ENCODE data around the gene TMTC1.

Gene TMTC1

GRCh38 chr12:29509503-29509902 is 274.2 kb downstream of the TMTC1 start:
- no peaks in the 10 kb centered on the region for H3K27me3 ChIP-seq (ENCODE audit: insufficient read depth, low read length)
- no peak overlapping the region for H2AK5ac ChIP-seq (ENCODE audit: low read length)
- H3K14ac ChIP-seq (ENCODE audit: low read length), result no peak overlapping the region
- H3K4me1 ChIP-seq (ENCODE audit: control insufficient read depth in 1 of 2, insufficient read depth in 2 of 2, low read length in 2 of 2), result peaks cover 0 to 2% of the 10 kb centered on the region in 2 experiments
- H3K79me1 ChIP-seq (ENCODE audit: low read length), result peaks cover 2% of the 10 kb centered on the region
- no peak overlapping the region for H3K18ac ChIP-seq (ENCODE audit: low read length)
- H3K9me3 ChIP-seq (ENCODE audit: insufficient read depth, low read depth, low read length), result no peaks in the 10 kb centered on the region
- no peak overlapping the region for H3K4ac ChIP-seq (ENCODE audit: low read depth, low read length)
- whole genome bisulfite sequencing (ENCODE audit: extremely low coverage, insufficient coverage, insufficient read length), result no CpG with 5 or more reads among the region's 1 CpG
- H3K23ac ChIP-seq (ENCODE audit: low read length), result no peak overlapping the region
- no peaks in the 10 kb centered on the region for H3K36me3 ChIP-seq (ENCODE audit: control insufficient read depth in 1 of 2, insufficient read depth in 2 of 2, low read length in 2 of 2)
- no peaks in the 10 kb centered on the region for H3K79me2 ChIP-seq (ENCODE audit: control insufficient read depth, insufficient read depth, low read length, poor library complexity)
- H3K9ac ChIP-seq (ENCODE audit: low read length), result no peak overlapping the region
- DNase-seq, result no peak
- no peak overlapping the region for H3K4me2 ChIP-seq (ENCODE audit: low read length)
- no peak overlapping the region for H2BK120ac ChIP-seq (ENCODE audit: insufficient read depth, low read length, poor library complexity)
- H4K91ac ChIP-seq (ENCODE audit: low read depth, low read length), result no peak overlapping the region
- H3K4me3 ChIP-seq (ENCODE audit: low read depth, low read length), result no peak overlapping the region
- H2BK12ac ChIP-seq (ENCODE audit: low read length), result no peak overlapping the region
- H4K8ac ChIP-seq (ENCODE audit: low read depth, low read length), result no peak overlapping the region
- no peak overlapping the region for H2BK5ac ChIP-seq (ENCODE audit: low read depth, low read length, poor library complexity)
- no peak overlapping the region for H2AFZ ChIP-seq (ENCODE audit: insufficient read depth, low read length, poor library complexity)
- no peak overlapping the region for H4K12ac ChIP-seq (ENCODE audit: low read depth, low read length)
- H3K27ac ChIP-seq (ENCODE audit: low read depth, low read length), result no peak overlapping the region

GRCh38 chr12:29508949-29509348 is 274.8 kb downstream of the TMTC1 start:
- Histone ChIP-seq H3K23ac (ENCODE audit: low read length) (no peak overlapping the region), H3K27ac (ENCODE audit: low read depth, low read length) (no peak overlapping the region), H2BK120ac (ENCODE audit: insufficient read depth, low read length, poor library complexity) (no peak overlapping the region), H3K79me1 (ENCODE audit: low read length) (peaks cover 2% of the 10 kb centered on the region), H3K36me3 (ENCODE audit: control insufficient read depth in 1 of 2, insufficient read depth in 2 of 2, low read length in 2 of 2) (no peaks in the 10 kb centered on the region), H3K4me1 (ENCODE audit: control insufficient read depth in 1 of 2, insufficient read depth in 2 of 2, low read length in 2 of 2) (peaks cover 0 to 2% of the 10 kb centered on the region in 2 experiments), H4K12ac (ENCODE audit: low read depth, low read length) (no peak overlapping the region), H2AK5ac (ENCODE audit: low read length) (no peak overlapping the region), H2AFZ (ENCODE audit: insufficient read depth, low read length, poor library complexity) (no peak overlapping the region), H3K4me3 (ENCODE audit: low read depth, low read length) (no peak overlapping the region), H2BK5ac (ENCODE audit: low read depth, low read length, poor library complexity) (no peak overlapping the region), H3K18ac (ENCODE audit: low read length) (no peak overlapping the region), H3K9ac (ENCODE audit: low read length) (no peak overlapping the region), H3K9me3 (ENCODE audit: insufficient read depth, low read depth, low read length) (no peaks in the 10 kb centered on the region), H4K91ac (ENCODE audit: low read depth, low read length) (no peak overlapping the region), H4K8ac (ENCODE audit: low read depth, low read length) (no peak overlapping the region), H3K4me2 (ENCODE audit: low read length) (no peak overlapping the region), H2BK12ac (ENCODE audit: low read length) (no peak overlapping the region), H3K4ac (ENCODE audit: low read depth, low read length) (no peak overlapping the region), H3K79me2 (ENCODE audit: control insufficient read depth, insufficient read depth, low read length, poor library complexity) (no peaks in the 10 kb centered on the region), H3K14ac (ENCODE audit: low read length) (no peak overlapping the region), H3K27me3 (ENCODE audit: insufficient read depth, low read length) (no peaks in the 10 kb centered on the region)
- no peak for DNase-seq
- no CpG with 5 or more reads among the region's 2 CpGs for WGBS (ENCODE audit: extremely low coverage, insufficient coverage, insufficient read length)

- H2AK5ac ChIP-seq (ENCODE audit: low read length), result no peak overlapping the region
- no peak overlapping the region for H3K18ac ChIP-seq (ENCODE audit: low read length)
- H3K4me3 ChIP-seq (ENCODE audit: low read depth, low read length), result no peak overlapping the region
- H2BK12ac ChIP-seq (ENCODE audit: low read length), result no peak overlapping the region
- H3K9ac ChIP-seq (ENCODE audit: low read length), result no peak overlapping the region
- H3K27ac ChIP-seq (ENCODE audit: low read depth, low read length), result no peak overlapping the region
- H4K91ac ChIP-seq (ENCODE audit: low read depth, low read length), result no peak overlapping the region
- no peak overlapping the region for H2AFZ ChIP-seq (ENCODE audit: insufficient read depth, low read length, poor library complexity)
- peaks cover 2% of the 10 kb centered on the region for H3K79me1 ChIP-seq (ENCODE audit: low read length)
- no peak overlapping the region for H4K8ac ChIP-seq (ENCODE audit: low read depth, low read length)
- H3K79me2 ChIP-seq (ENCODE audit: control insufficient read depth, insufficient read depth, low read length, poor library complexity), result no peaks in the 10 kb centered on the region
- H3K9me3 ChIP-seq (ENCODE audit: insufficient read depth, low read depth, low read length), result no peaks in the 10 kb centered on the region
- WGBS (ENCODE audit: extremely low coverage, insufficient coverage, insufficient read length), result no CpG with 5 or more reads among the region's 3 CpGs
- H3K23ac ChIP-seq (ENCODE audit: low read length), result no peak overlapping the region
- H3K36me3 ChIP-seq (ENCODE audit: control insufficient read depth in 1 of 2, insufficient read depth in 2 of 2, low read length in 2 of 2), result no peaks in the 10 kb centered on the region
- H3K4me2 ChIP-seq (ENCODE audit: low read length), result no peak overlapping the region
- no peak overlapping the region for H3K4ac ChIP-seq (ENCODE audit: low read depth, low read length)
- H3K4me1 ChIP-seq (ENCODE audit: control insufficient read depth in 1 of 2, insufficient read depth in 2 of 2, low read length in 2 of 2), result peaks cover 0 to 2% of the 10 kb centered on the region in 2 experiments
- H4K12ac ChIP-seq (ENCODE audit: low read depth, low read length), result no peak overlapping the region
- no peak for DNase-seq
- H2BK120ac ChIP-seq (ENCODE audit: insufficient read depth, low read length, poor library complexity), result no peak overlapping the region
- no peaks in the 10 kb centered on the region for H3K27me3 ChIP-seq (ENCODE audit: insufficient read depth, low read length)
- H2BK5ac ChIP-seq (ENCODE audit: low read depth, low read length, poor library complexity), result no peak overlapping the region
- no peak overlapping the region for H3K14ac ChIP-seq (ENCODE audit: low read length)
Measured at GRCh38 chr12:29505122-29505521, 278.6 kb downstream of the TMTC1 start.

GRCh38 chr12:29503283-29503682 is 280.5 kb downstream of the TMTC1 start:
- H3K36me3 ChIP-seq (ENCODE audit: control insufficient read depth in 1 of 2, insufficient read depth in 2 of 2, low read length in 2 of 2), result no peaks in the 10 kb centered on the region
- H4K91ac ChIP-seq (ENCODE audit: low read depth, low read length), result no peak overlapping the region
- H3K9ac ChIP-seq (ENCODE audit: low read length), result no peak overlapping the region
- H4K8ac ChIP-seq (ENCODE audit: low read depth, low read length), result no peak overlapping the region
- no peak overlapping the region for H3K18ac ChIP-seq (ENCODE audit: low read length)
- no peak overlapping the region for H3K27ac ChIP-seq (ENCODE audit: low read depth, low read length)
- no peaks in the 10 kb centered on the region for H3K79me2 ChIP-seq (ENCODE audit: control insufficient read depth, insufficient read depth, low read length, poor library complexity)
- H2BK120ac ChIP-seq (ENCODE audit: insufficient read depth, low read length, poor library complexity), result no peak overlapping the region
- H2BK5ac ChIP-seq (ENCODE audit: low read depth, low read length, poor library complexity), result no peak overlapping the region
- no peak overlapping the region for H2AFZ ChIP-seq (ENCODE audit: insufficient read depth, low read length, poor library complexity)
- H2AK5ac ChIP-seq (ENCODE audit: low read length), result no peak overlapping the region
- H3K4me1 ChIP-seq (ENCODE audit: control insufficient read depth in 1 of 2, insufficient read depth in 2 of 2, low read length in 2 of 2), result peaks cover 0 to 2% of the 10 kb centered on the region in 2 experiments
- H3K14ac ChIP-seq (ENCODE audit: low read length), result no peak overlapping the region
- DNase-seq, result no peak
- no peaks in the 10 kb centered on the region for H3K9me3 ChIP-seq (ENCODE audit: insufficient read depth, low read depth, low read length)
- no peak overlapping the region for H3K4me2 ChIP-seq (ENCODE audit: low read length)
- H3K4ac ChIP-seq (ENCODE audit: low read depth, low read length), result no peak overlapping the region
- H3K27me3 ChIP-seq (ENCODE audit: insufficient read depth, low read length), result no peaks in the 10 kb centered on the region
- H2BK12ac ChIP-seq (ENCODE audit: low read length), result no peak overlapping the region
- no peak overlapping the region for H3K23ac ChIP-seq (ENCODE audit: low read length)
- H3K4me3 ChIP-seq (ENCODE audit: low read depth, low read length), result no peak overlapping the region
- peaks cover 2% of the 10 kb centered on the region for H3K79me1 ChIP-seq (ENCODE audit: low read length)
- H4K12ac ChIP-seq (ENCODE audit: low read depth, low read length), result no peak overlapping the region

Data from trophoblast cell (in vitro differentiated cells and primary cell).